SKM-1 treated with dmso at 0.1 percent for 144 hours (cell line): Measurements from ENCODE around the gene ZIK1.
A peak's percentile ranks its signal among the peaks of the same experiment; 100 is the strongest.

Experiments used
- DNase-seq: peaks from one replicate; lab custom pipeline; 2025; ENCODE audit not compliant: unreplicated experiment; lab: John Stamatoyannopoulos, UW

Gene ZIK1

DNA sequence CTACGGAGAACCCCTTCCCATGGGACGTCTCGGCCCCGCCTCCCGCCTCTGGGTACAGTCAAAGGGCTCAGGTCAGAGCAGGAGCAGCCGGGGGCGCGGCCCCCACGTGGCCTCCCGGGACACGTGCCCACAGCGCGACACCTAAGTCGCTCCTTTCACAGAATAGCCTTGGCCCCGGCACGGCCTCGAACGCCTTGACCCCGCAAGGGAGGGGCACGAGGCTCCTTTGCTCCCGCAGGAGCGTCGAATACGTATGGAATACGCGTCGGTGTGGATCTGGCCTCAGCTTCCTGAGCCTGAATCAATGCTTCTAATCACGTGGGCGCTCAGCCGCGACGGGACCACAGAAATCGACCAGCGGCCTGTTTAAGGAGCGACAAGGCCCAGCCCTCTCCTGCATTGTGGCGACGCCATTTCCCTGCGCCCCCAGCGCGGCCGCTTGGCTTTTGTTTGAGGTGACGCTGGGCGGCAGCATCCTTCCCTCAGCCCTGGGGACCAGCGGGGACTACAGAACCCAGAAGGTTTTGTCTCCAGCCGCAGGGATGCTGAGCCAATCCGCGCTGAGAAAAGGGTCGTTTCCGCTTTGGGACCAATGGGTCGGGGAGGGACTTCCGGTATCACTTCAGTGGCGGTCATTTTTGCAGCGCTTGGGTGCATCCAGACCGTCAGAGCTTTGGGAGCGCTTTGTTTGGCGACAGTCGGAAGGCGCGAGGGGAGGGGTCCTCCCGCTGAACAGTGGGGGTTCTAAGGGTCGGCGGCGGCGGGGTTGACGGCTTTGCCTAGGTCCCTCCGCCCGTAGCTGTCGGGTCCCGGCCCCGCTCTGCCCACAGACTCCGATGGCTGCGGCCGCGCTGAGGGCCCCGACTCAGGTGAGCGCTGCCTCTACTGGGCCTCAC lies at the start of gene ZIK1:
Gene ZIK1, plus strand, starts transcription at position 625 of the 896 bp plus-strand sequence. Its CDS starts 212 bp downstream, at position 837.
- DNase-seq = peak; percentile 40

DNA sequence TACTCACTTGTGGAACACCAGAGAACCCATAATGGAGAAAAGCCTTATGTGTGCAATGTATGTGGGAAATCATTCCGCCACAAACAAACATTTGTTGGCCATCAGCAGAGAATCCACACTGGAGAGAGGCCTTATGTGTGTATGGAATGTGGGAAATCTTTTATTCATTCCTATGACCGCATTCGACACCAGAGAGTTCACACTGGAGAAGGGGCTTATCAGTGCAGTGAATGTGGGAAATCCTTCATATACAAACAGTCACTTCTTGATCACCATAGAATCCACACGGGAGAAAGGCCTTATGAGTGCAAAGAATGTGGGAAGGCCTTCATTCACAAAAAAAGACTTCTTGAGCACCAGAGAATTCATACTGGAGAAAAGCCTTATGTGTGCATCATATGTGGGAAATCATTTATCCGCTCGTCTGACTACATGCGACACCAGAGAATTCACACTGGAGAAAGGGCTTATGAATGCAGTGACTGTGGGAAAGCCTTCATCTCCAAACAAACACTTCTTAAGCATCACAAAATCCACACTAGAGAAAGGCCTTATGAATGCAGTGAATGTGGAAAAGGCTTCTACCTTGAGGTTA lies 45.9 kb upstream of the ZIK1 start:
- no peak for DNase-seq

GRCh38 chr19:57546513-57546912 lies 37.4 kb upstream of the ZIK1 start:
- no peak for DNase-seq

DNA sequence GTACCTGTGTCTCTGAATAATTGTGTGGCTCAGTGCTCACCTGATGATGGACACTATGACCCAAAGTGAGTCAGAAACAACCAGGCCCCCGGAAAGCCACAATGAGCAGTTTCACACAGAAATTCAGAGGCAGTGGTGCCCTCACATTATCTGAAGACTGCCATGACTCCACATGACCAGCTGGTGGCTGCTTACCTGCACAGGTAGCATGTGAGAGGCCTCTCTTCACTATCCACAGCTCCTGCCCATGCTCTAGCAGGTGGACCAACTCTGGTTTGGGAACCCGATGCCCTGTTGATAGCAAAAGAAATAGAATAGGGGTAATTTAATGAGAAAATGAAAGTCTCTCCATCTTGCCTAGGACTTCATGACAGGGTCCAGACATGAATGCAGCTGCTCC lies 31.5 kb upstream of the ZIK1 start:
- DNase-seq = no peak

- DNase-seq = no peak
Observed at GRCh38 chr19:57557659-57558058, 26.3 kb upstream of the ZIK1 start.

DNA sequence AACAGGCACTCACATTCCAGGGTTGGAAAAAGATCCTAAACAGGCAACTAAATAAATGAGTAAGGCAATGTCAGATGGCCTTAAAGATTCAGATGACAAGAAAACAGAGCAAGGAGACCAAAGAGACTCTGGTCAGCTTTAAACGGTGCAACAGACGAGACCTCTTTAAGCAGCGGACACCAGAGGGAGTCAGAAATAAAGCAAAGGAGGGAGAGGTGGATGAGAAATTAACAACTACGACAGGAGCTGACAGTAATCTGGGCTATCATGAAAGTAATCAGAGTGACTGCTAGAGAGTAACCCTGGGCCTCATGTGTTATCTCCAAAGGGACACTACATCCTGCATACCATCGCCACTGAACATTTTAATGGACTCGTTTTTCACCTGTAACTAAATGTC lies 25.4 kb upstream of the ZIK1 start:
- DNase-seq = no peak

DNA sequence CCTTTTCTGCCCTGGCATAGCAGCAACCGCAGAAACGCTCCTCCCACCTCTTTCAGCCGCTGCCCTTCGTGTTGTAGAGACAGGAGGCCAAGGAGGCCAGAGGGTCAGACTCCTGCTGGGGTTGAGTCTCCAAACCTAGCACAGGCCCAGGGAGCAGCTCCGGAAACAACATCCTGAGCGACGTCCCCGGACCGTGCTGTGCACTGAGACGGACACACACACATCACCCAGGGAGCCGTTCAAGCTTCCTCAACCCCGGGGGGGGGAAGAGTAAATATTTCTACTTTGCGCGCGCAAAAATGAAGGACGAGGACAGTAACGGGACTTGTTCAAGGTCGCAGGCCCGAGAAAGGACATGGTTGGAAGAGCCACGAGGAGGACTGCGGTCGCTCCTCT lies 24.9 kb upstream of the ZIK1 start:
- DNase-seq = no peak

- peak; percentile 43 for DNase-seq
Observed at GRCh38 chr19:57559404-57560025, 24.4 kb upstream of the ZIK1 start, which contains the start of gene ZNF550. TSS of gene ZNF550 (minus strand) at chr19:57559863. CDS start at chr19:57559682, 181 bp downstream.

DNA sequence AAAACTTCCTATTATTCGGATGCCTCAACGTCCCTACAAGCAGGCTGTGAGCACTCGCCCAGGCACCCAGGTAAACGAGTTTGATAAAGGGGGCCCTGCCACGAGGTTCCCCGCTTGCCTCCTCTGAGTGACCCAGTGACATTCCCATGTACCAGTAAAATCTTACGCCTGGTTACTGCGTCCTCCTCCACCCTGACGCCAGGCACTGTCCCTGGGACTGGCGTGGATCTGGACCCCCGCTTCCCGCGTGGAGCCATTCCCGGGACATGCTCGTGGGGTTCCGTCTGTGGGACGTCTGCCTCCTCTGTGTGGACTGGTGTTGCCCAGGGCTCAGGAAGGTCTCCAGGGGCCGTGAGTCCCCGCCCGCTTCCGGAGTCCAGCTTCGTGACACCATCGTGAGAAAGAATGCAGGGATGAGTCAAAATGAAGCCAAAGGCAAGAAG lies 23.9 kb upstream of the ZIK1 start:
- DNase-seq = no peak

GRCh38 chr19:57563547-57563946 lies 20.4 kb upstream of the ZIK1 start:
- no peak for DNase-seq

DNA sequence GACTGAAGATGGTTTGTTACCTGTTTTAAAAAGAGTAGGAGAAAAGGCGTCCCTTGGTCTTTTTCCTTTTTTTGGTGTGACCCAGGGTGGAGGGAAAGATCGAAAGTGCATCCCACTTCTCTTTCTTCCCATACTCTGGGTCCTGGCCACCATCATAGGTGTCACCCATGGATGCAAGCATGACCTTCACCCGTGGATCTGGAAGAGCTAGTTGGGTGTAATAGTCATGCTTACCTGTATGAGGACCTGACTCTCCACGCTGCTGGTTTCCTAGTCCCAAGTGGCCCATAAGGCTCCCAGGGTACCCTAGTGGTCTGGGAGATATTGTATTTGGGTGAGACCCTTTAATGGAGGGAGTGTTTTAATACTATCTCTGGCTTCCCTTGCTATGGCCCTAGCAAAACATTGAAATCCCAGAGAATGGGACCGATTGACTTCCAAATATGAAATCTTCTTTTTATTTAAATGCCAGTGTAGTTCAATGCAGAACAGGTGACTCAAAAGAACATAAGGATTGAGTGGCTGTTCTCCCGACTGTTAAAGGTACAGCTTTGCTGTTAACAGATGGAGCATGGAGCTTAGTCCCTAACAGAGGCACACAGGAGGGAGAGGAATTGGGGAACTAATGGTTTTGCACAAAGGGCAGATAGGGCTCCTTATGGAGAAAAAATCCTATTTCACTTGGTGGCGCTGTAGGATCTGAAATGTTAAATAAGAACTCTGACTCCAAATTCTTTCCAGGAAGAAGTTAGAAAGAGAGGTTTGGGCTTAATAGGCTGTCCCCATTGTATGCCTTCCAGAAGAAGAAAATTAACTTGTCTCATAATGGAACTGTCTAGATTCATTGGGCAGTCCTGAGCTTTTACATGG lies 17.3 kb upstream of the ZIK1 start:
- no peak for DNase-seq

GRCh38 chr19:57570707-57571106 lies 13.2 kb upstream of the ZIK1 start:
- no peak for DNase-seq

GRCh38 chr19:57572415-57572947 lies 11.5 kb upstream of the ZIK1 start:
- no peak for DNase-seq

- DNase-seq = no peak
Observed at GRCh38 chr19:57576661-57577060, 7.3 kb upstream of the ZIK1 start.

DNA sequence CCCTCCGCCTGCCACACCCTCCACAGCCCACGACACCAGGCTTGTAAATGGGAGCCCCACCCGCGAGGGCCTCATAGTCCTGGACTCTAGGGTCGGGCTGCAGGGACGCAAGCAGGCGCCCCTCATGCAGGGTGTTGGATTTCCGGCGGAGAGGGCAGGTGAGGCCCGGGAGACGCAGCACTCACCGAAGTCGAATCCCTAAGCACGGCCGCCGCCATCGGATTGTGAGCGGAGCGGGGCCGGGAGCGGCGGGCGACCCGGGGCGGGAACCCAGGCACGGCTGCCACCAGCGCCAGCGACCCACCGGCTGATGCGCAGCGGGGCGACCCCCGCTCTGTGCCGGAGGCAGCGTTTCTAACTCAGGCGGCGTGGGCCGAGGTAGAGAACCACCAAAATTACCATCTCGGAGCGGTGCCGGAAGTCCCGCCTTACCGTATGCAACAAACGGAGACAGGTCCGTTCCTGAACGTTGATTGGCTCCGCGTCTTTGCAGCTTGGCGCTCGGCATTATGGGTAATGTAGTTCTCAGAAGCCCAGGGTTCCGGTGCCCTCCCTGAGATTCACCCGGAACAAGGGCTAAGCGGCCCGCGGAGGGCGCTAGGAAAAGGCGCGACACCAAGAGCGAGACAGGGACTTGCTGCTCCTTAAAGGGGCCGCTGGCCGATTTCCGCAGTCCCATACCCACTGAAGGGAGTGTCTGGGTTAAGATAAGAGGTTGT lies 5.3 kb upstream of the ZIK1 start, which contains the start of gene ZNF416:
Gene ZNF416, minus strand, starts transcription at position 425 of the 719 bp plus-strand sequence. Its CDS starts 207 bp downstream, at position 218.
- peak; percentile 86 for DNase-seq

DNA sequence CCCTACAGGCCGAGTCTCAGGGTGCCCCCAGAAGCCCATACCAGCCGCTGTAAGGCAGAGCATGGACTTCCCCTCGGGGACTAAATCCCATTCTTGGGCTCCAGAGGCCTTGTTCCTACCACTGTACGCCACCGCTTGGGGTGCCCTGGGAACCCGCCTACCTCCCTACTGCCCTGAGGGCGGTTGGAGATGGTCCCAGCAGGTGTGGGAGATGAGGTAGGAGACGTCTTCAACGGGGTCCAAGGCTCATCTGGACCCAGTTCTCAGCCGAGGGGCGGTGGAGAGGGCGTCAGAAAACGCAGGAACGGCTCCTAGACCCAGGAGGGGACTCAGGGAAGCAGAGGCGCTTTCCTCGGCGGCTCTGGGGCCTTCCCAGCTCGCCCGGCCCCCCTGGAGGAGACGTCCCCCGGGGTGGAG lies 833 bp upstream of the ZIK1 start:
- DNase-seq = no peak

- no peak for DNase-seq
Observed at GRCh38 chr19:57587529-57587928, 3.6 kb downstream of the ZIK1 start.

DNA sequence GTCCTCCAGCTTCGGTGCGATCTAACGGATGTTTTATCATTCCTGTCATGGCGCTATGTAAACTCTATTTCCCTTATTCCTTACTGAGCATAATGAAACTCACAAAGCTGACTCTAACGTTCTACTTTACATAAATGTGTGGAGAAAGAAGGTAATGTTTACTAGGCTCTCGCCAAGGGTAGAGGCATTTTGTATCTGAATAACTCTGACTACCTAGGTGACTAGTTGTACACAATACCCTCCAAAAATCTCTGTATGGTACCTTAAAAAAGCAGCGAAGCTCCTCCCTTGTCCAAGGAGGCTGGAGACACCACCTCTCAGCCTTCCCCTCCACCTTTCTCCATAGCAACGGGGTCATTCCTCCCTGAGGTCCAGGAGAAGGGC lies 15.4 kb downstream of the ZIK1 start:
- DNase-seq = no peak

DNA sequence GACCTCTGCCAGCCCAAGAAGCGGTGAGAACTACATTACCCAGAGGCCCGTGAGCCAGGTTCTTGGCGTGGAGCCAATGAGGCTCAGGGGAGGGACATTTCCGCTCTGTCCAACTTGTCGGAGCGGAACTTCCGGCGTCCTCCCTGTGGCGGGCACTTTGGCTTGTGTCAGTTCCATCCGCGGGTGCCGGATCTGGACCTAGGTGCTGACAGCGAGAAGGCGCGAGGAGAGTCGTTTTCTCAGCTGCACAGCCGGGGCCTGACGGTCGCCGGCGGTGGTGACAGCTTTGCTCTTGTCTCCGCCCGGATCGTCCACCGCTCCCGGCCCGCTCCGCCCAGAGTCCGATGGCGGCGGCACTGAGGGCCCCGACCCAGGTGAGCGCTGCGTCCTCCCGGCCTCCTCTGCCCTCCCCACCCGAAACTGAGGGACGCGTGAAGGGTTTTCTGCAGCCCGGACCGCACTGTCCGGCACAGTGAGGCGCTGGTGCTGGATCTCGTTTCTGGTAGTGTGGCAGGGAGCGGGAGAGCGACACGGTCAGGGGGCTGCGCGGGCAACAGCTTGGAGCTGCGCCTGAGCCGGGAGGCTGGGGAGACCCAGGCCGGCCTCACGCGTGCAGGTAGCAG lies 15.9 kb downstream of the ZIK1 start, which contains the start of gene ZNF530:
Gene ZNF530, plus strand, starts transcription at position 125 of the 623 bp plus-strand sequence. CDS start 4,461 bp downstream, outside the sequence.
- peak; percentile 60 for DNase-seq
